HEK293 (cell line): Measurements from ENCODE around the gene PRKG1.

Experiments
- CTCF ChIA-PET: fragments of 350-600 bp; formaldehyde crosslinking; extraction: SDS; loops from one replicate; lab custom pipeline; 2021; ENCODE audit warnings: antibody characterized with exemption; lab: Yijun Ruan, JAX
- POLR2A ChIA-PET: fragments of 300-600 bp; formaldehyde crosslinking; extraction: SDS; loops from one replicate; lab custom pipeline; 2020; ENCODE audit warnings: antibody characterized with exemption, inconsistent platforms; lab: Yijun Ruan, JAX
- H3K27ac ChIP-seq: fragments of 200-500 bp; sonication (Bioruptor generic); 2 replicates; pipeline ENCODE4 v1.5.1; 2014; ENCODE audit warnings: low read depth, low read length, control low read depth, inconsistent platforms; ENCODE audit errors: extremely low read depth
- H3K36me3 ChIP-seq, 2 experiments: fragments of 200-500 bp in 1 of 2; sonication (Bioruptor generic) in 1 of 2; 1 replicate in 1 of 2; 2 replicates in 1 of 2; pipeline ENCODE4 v1.5.1; 2014 to 2017; ENCODE audit warnings: inconsistent platforms in 2 of 2, low read length in 2 of 2; ENCODE audit not compliant: control insufficient read depth in 2 of 2, insufficient read depth in 1 of 2
- H3K4me1 ChIP-seq: fragments of 200-500 bp; sonication (Bioruptor generic); 2 replicates; pipeline ENCODE4 v1.5.1; 2014; ENCODE audit warnings: mild to moderate bottlenecking, low read length, inconsistent platforms; ENCODE audit not compliant: control insufficient read depth, insufficient read depth
- H3K4me3 ChIP-seq: 2 replicates; pipeline ENCODE4 v1.5.1; 2011; ENCODE audit warnings: low read depth, mild to moderate bottlenecking, control low read depth, low read length, moderate library complexity
- H3K9me3 ChIP-seq: fragments of 200-500 bp; sonication (Bioruptor generic); 2 replicates; pipeline ENCODE4 v1.5.1; 2014; ENCODE audit warnings: low read depth, low read length, inconsistent platforms; ENCODE audit not compliant: control insufficient read depth, insufficient read depth
- BCL11A ChIP-seq: fragments of 450-650 bp; formaldehyde crosslinking; IDR thresholded peaks from 2 replicates; pipeline ENCODE4 v1.5.1; 2016; ENCODE audit warnings: low read depth, missing biosample characterization, missing genetic modification characterization
- GLIS1 ChIP-seq: fragments of 450-650 bp; formaldehyde crosslinking; IDR thresholded peaks from 2 replicates; pipeline ENCODE4 v1.5.1; 2016; ENCODE audit warnings: missing biosample characterization, missing genetic modification characterization
- GLIS2 ChIP-seq: fragments of 450-650 bp; formaldehyde crosslinking; IDR thresholded peaks from 2 replicates; pipeline ENCODE4 v1.5.1; 2016; ENCODE audit warnings: missing biosample characterization, missing genetic modification characterization
- KLF16 ChIP-seq: fragments of 450-650 bp; formaldehyde crosslinking; IDR thresholded peaks from 2 replicates; pipeline ENCODE4 v1.5.1; 2017; ENCODE audit warnings: missing biosample characterization, missing genetic modification characterization
- TCF7L2 ChIP-seq: IDR thresholded peaks from 2 replicates; pipeline ENCODE4 v1.6.1; 2011; ENCODE audit warnings: low read depth, mild to moderate bottlenecking, inconsistent platforms, low read length, moderate library complexity, borderline replicate concordance
- ZBTB1 ChIP-seq: fragments of 450-650 bp; formaldehyde crosslinking; IDR thresholded peaks from 2 replicates; pipeline ENCODE4 v1.5.1; 2016; ENCODE audit warnings: missing biosample characterization, missing genetic modification characterization
- ZBTB21 ChIP-seq: fragments of 450-650 bp; formaldehyde crosslinking; IDR thresholded peaks from 2 replicates; pipeline ENCODE4 v1.5.1; 2017; ENCODE audit warnings: missing biosample characterization, missing genetic modification characterization
- ZBTB6 ChIP-seq: fragments of 450-650 bp; formaldehyde crosslinking; IDR thresholded peaks from 2 replicates; pipeline ENCODE4 v1.5.1; 2017; ENCODE audit warnings: missing biosample characterization, missing genetic modification characterization
- ZBTB8A ChIP-seq: fragments of 450-650 bp; formaldehyde crosslinking; IDR thresholded peaks from 2 replicates; pipeline ENCODE4 v1.5.1; 2016; ENCODE audit warnings: missing biosample characterization, missing genetic modification characterization
- ZEB2 ChIP-seq: fragments of 450-650 bp; formaldehyde crosslinking; IDR thresholded peaks from 2 replicates; pipeline ENCODE4 v1.5.1; 2016; ENCODE audit warnings: missing biosample characterization, missing genetic modification characterization
- ZNF112 ChIP-seq: fragments of 450-650 bp; formaldehyde crosslinking; IDR thresholded peaks from 2 replicates; pipeline ENCODE4 v1.5.0; 2017; ENCODE audit warnings: missing biosample characterization, missing genetic modification characterization
- ZNF138 ChIP-seq: fragments of 450-650 bp; formaldehyde crosslinking; IDR thresholded peaks from 2 replicates; pipeline ENCODE4 v1.5.1; 2016; ENCODE audit warnings: missing biosample characterization, missing genetic modification characterization, borderline replicate concordance
- ZNF211 ChIP-seq: fragments of 450-650 bp; formaldehyde crosslinking; IDR thresholded peaks from 2 replicates; pipeline ENCODE4 v1.5.1; 2016; ENCODE audit warnings: low read depth, missing biosample characterization, missing genetic modification characterization
- ZNF221 ChIP-seq: fragments of 450-650 bp; formaldehyde crosslinking; IDR thresholded peaks from 2 replicates; pipeline ENCODE4 v1.5.1; 2017; ENCODE audit warnings: missing biosample characterization, missing genetic modification characterization, borderline replicate concordance
- ZNF239 ChIP-seq: fragments of 450-650 bp; formaldehyde crosslinking; IDR thresholded peaks from 2 replicates; pipeline ENCODE4 v1.5.1; 2016; ENCODE audit warnings: missing biosample characterization, missing genetic modification characterization
- ZNF24 ChIP-seq: fragments of 450-650 bp; formaldehyde crosslinking; IDR thresholded peaks from 2 replicates; pipeline ENCODE4 v1.5.1; 2016; ENCODE audit warnings: missing biosample characterization, missing genetic modification characterization
- ZNF311 ChIP-seq: fragments of 450-650 bp; formaldehyde crosslinking; IDR thresholded peaks from 2 replicates; pipeline ENCODE4 v1.5.1; 2017; ENCODE audit warnings: missing biosample characterization, missing genetic modification characterization, borderline replicate concordance
- ZNF350 ChIP-seq: fragments of 450-650 bp; formaldehyde crosslinking; IDR thresholded peaks from 2 replicates; pipeline ENCODE4 v1.5.0; 2017; ENCODE audit warnings: missing biosample characterization, mild to moderate bottlenecking, missing genetic modification characterization
- ZNF423 ChIP-seq: fragments of 450-650 bp; formaldehyde crosslinking; IDR thresholded peaks from 2 replicates; pipeline ENCODE4 v1.5.1; 2016; ENCODE audit warnings: missing biosample characterization, missing genetic modification characterization
- ZNF544 ChIP-seq: fragments of 450-650 bp; formaldehyde crosslinking; IDR thresholded peaks from 2 replicates; pipeline ENCODE4 v1.5.0; 2017; ENCODE audit warnings: missing biosample characterization, missing genetic modification characterization
- ZNF548 ChIP-seq: fragments of 450-650 bp; formaldehyde crosslinking; IDR thresholded peaks from 2 replicates; pipeline ENCODE4 v1.5.1; 2016; ENCODE audit warnings: missing biosample characterization, missing genetic modification characterization
- ZNF560 ChIP-seq: fragments of 450-650 bp; formaldehyde crosslinking; IDR thresholded peaks from 2 replicates; pipeline ENCODE4 v1.5.1; 2017; ENCODE audit warnings: missing biosample characterization, missing genetic modification characterization, borderline replicate concordance
- ZNF626 ChIP-seq: fragments of 450-650 bp; sonication (Bioruptor Pico); formaldehyde crosslinking; IDR thresholded peaks from 2 replicates; pipeline ENCODE4 v1.5.1; 2018; ENCODE audit warnings: missing biosample characterization, missing genetic modification characterization, inconsistent platforms
- ZNF701 ChIP-seq: fragments of 450-650 bp; formaldehyde crosslinking; IDR thresholded peaks from 2 replicates; pipeline ENCODE4 v1.5.1; 2016; ENCODE audit warnings: missing biosample characterization, missing genetic modification characterization
- TF ChIP-seq, protein P1 (sequence below): fragments of 450-650 bp; formaldehyde crosslinking; IDR thresholded peaks from 2 replicates; pipeline ENCODE4 v1.5.1; 2016; ENCODE audit warnings: missing biosample characterization, missing genetic modification characterization

Gene PRKG1

GRCh38 chr10:51964630-51965029 lies 890.3 kb downstream of the PRKG1 start (continued):
- TF ChIP-seq ZNF626 (tag by site-specific recombination) (no peak), ZNF112 (no peak), ZNF221 (tag by site-specific recombination) (no peak)

DNA sequence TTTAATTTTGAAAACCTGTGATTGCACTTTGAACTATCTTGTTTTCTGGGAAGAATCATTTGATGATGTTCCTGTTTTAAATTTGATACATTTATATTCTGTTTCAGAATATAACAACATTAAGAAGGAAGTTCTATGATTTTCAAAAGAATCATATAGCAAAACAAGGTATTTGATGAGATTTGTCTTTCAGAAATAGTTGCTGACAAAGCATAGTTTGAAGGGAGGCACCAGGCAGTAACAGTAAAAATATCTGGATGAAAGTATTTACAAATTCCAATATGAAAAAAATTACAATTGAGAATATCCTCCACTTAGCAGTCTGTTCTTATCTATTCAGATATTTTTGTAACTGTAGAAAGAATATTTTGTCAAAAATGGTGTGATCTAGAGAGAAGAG lies 891.2 kb downstream of the PRKG1 start:
- no peak overlapping the region for H3K4me3 ChIP-seq
- no peaks in the 10 kb centered on the region for H3K9me3 ChIP-seq
- no peak overlapping the region for H3K27ac ChIP-seq
- ChIA-PET POLR2A (no interaction called here), CTCF (interaction anchor here (0.6 kb wide), 2 partner anchors 342 to 490 kb away, joined by 3 read pairs; no protein-coding TSS in a partner anchor)
- no peaks in the 10 kb centered on the region for H3K36me3 ChIP-seq
- TF ChIP-seq KLF16 (tag by site-specific recombination) (no peak), ZNF350 (no peak), ZNF548 (no peak), ZNF311 (tag by site-specific recombination) (no peak)
- H3K4me1 ChIP-seq: no peaks in the 10 kb centered on the region

GRCh38 chr10:51972733-51973346 lies 898.6 kb downstream of the PRKG1 start:
- Histone ChIP-seq H3K4me1 (no peaks in the 10 kb centered on the region), H3K36me3 (no peaks in the 10 kb centered on the region), H3K4me3 (no peak overlapping the region)
- POLR2A ChIA-PET: no interaction called here
- CTCF ChIA-PET: interaction anchor here (0.7 to 0.8 kb wide), 3 partner anchors 21 to 228 kb away, joined by 3 to 5 read pairs (median 3); no protein-coding TSS in a partner anchor
- no peak for TF ChIP-seq ZNF423 (tag by site-specific recombination)
- TF ChIP-seq ZNF24 (tag by site-specific recombination): no peak
- TF ChIP-seq ZBTB21: no peak
- no peak for TF ChIP-seq ZBTB8A (tag by site-specific recombination)
- no peak for TF ChIP-seq ZBTB6 (tag by site-specific recombination)
- no peak for TF ChIP-seq BCL11A (tag by site-specific recombination)
- no peak for TF ChIP-seq ZNF138 (tag by site-specific recombination)
- TF ChIP-seq, protein P1, sequence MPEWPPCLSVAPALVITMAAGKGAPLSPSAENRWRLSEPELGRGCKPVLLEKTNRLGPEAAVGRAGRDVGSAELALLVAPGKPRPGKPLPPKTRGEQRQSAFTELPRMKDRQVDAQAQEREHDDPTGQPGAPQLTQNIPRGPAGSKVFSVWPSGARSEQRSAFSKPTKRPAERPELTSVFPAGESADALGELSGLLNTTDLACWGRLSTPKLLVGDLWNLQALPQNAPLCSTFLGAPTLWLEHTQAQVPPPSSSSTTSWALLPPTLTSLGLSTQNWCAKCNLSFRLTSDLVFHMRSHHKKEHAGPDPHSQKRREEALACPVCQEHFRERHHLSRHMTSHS (tag by site-specific recombination): no peak
- TF ChIP-seq ZNF560 (tag by site-specific recombination): no peak
- TF ChIP-seq ZBTB1 (tag by site-specific recombination): no peak
- TF ChIP-seq ZNF211 (tag by site-specific recombination): no peak
- no peak for TF ChIP-seq ZEB2 (tag by site-specific recombination)
- TF ChIP-seq ZNF701 (tag by site-specific recombination): no peak
- TF ChIP-seq GLIS1 (tag by site-specific recombination): no peak
- TF ChIP-seq ZNF544 (tag by site-specific recombination): no peak
- no peak for TF ChIP-seq GLIS2 (tag by site-specific recombination)
- TF ChIP-seq TCF7L2: no peak
- TF ChIP-seq ZNF239 (tag by site-specific recombination): no peak
- TF ChIP-seq, all 188 proteins: peak for 0
- Histone ChIP-seq H3K27ac (no peak overlapping the region), H3K9me3 (no peaks in the 10 kb centered on the region)
